Nephron (organoid): ENCODE data around the gene AK8.
A peak's percentile ranks its signal among the peaks of the same experiment; 100 is the strongest.
"Not testable (repeated sequence)": the region's sequence is repeated elsewhere in the genome, so short reads cannot be mapped to it uniquely, and the experiment has no call there.

Experiments
- H3K27ac Mint-ChIP-seq, 3 experiments: 2 replicates each; pipeline ENCODE4 v1.8.0; 2020; ENCODE audit warnings: mixed read lengths in 3 of 3, mild to moderate bottlenecking in 2 of 3, moderate library complexity in 1 of 3
- H3K27me3 Mint-ChIP-seq: 2 replicates; pipeline ENCODE4 v1.8.0; 2021; ENCODE audit warnings: low read depth, mild to moderate bottlenecking, moderate library complexity, mixed read lengths
- H3K36me3 Mint-ChIP-seq: 2 replicates; pipeline ENCODE4 v1.8.0; 2020; ENCODE audit warnings: low read depth, mixed read lengths
- H3K4me1 Mint-ChIP-seq: 2 replicates; pipeline ENCODE4 v1.8.0; 2020; ENCODE audit warnings: mixed read lengths
- H3K4me3 Mint-ChIP-seq, 3 experiments: 2 replicates each; pipeline ENCODE4 v1.8.0; 2020; ENCODE audit warnings: mild to moderate bottlenecking in 3 of 3, mixed read lengths in 3 of 3, moderate library complexity in 2 of 3
- H3K9me3 Mint-ChIP-seq: 2 replicates; pipeline ENCODE4 v1.8.0; 2020; ENCODE audit warnings: mixed read lengths
- CTCF ChIP-seq, 3 experiments: fragments of 200-600 bp; sonication (generic); IDR thresholded peaks; one replicate each; pipeline ENCODE4 v1.5.0; 2021; ENCODE audit warnings: antibody characterized with exemption in 3 of 3; ENCODE audit not compliant: unreplicated experiment in 3 of 3

The AK8 gene

GRCh38 chr9:132774886-132775285, 103.2 kb downstream of the AK8 start:
- no peak overlapping the region for H3K4me3 Mint-ChIP-seq
- H3K9me3 Mint-ChIP-seq: peaks cover 6% of the 10 kb centered on the region
- no peak for TF ChIP-seq CTCF (IDR thresholded peaks at IDR 0.05; ENCODE audit: unreplicated experiment in 3 of 3)
- H3K27ac Mint-ChIP-seq: peak overlapping the region in 1 of 3 experiments; percentile 24
- H3K27me3 Mint-ChIP-seq: peaks cover 6% of the 10 kb centered on the region
- peaks cover 2% of the 10 kb centered on the region for H3K4me1 Mint-ChIP-seq
- H3K36me3 Mint-ChIP-seq: peaks cover 11% of the 10 kb centered on the region

GRCh38 chr9:132773764-132774339, 104.2 kb downstream of the AK8 start:
- H3K4me1 Mint-ChIP-seq: peaks cover 10% of the 10 kb centered on the region
- H3K27ac Mint-ChIP-seq: no peak overlapping the region
- H3K9me3 Mint-ChIP-seq: peaks cover 6% of the 10 kb centered on the region
- H3K4me3 Mint-ChIP-seq: no peak overlapping the region
- no peak for TF ChIP-seq CTCF (IDR thresholded peaks at IDR 0.05; ENCODE audit: unreplicated experiment in 3 of 3)
- peaks cover 6% of the 10 kb centered on the region for H3K27me3 Mint-ChIP-seq
- H3K36me3 Mint-ChIP-seq: peaks cover 11% of the 10 kb centered on the region

GRCh38 chr9:132773093-132773492, 105.0 kb downstream of the AK8 start:
- Mint-ChIP-seq H3K27ac (peak overlapping the region in 1 of 3 experiments; percentile 5), H3K36me3 (peaks cover 11% of the 10 kb centered on the region), H3K27me3 (peaks cover 6% of the 10 kb centered on the region), H3K9me3 (peaks cover 6% of the 10 kb centered on the region), H3K4me3 (peak overlapping the region; percentile 3 to 49 (median 4)), H3K4me1 (peaks cover 10% of the 10 kb centered on the region)
- TF ChIP-seq CTCF (IDR thresholded peaks at IDR 0.05; ENCODE audit: unreplicated experiment in 3 of 3): no peak

- not testable (repeated sequence) for H3K27me3 Mint-ChIP-seq, H3K27ac Mint-ChIP-seq, H3K9me3 Mint-ChIP-seq, H3K4me1 Mint-ChIP-seq
- peaks cover 11% of the 10 kb centered on the region for H3K36me3 Mint-ChIP-seq
- peak overlapping the region in 2 of 3 experiments; percentile 57 to 72 for H3K4me3 Mint-ChIP-seq
These were observed 106.3 kb downstream of the AK8 start for GRCh38 chr9:132771752-132772151.

GRCh38 chr9:132770770-132771310, 107.2 kb downstream of the AK8 start:
- H3K4me1 Mint-ChIP-seq: peaks cover 10% of the 10 kb centered on the region
- H3K27ac Mint-ChIP-seq: no peak overlapping the region
- peaks cover 7% of the 10 kb centered on the region for H3K27me3 Mint-ChIP-seq
- TF ChIP-seq CTCF (IDR thresholded peaks at IDR 0.05; ENCODE audit: unreplicated experiment in 3 of 3): no peak
- peaks cover 9% of the 10 kb centered on the region for H3K9me3 Mint-ChIP-seq
- H3K4me3 Mint-ChIP-seq: peak overlapping the region; percentile 57 to 99 (median 94)
- peaks cover 11% of the 10 kb centered on the region for H3K36me3 Mint-ChIP-seq

- peaks cover 15% of the 10 kb centered on the region for H3K36me3 Mint-ChIP-seq
- peaks cover 10% of the 10 kb centered on the region for H3K4me1 Mint-ChIP-seq
- peak overlapping the region; percentile 80 to 98 (median 90) for H3K27ac Mint-ChIP-seq
- TF ChIP-seq CTCF (IDR thresholded peaks at IDR 0.05; ENCODE audit: unreplicated experiment in 3 of 3): no peak
- H3K9me3 Mint-ChIP-seq: peaks cover 14% of the 10 kb centered on the region
- peaks cover 7% of the 10 kb centered on the region for H3K27me3 Mint-ChIP-seq
- peak overlapping the region; percentile 94 to 99 (median 98) for H3K4me3 Mint-ChIP-seq
These were observed 107.9 kb downstream of the AK8 start for GRCh38 chr9:132769906-132770769.
